HepG2 (cell line): Measurements from ENCODE around the gene TMEM107. TPM values are rescaled to one million over a fixed set of nuclear protein-coding genes. Genes with fewer than 3 reads are reported as not detected.
A peak's percentile ranks its signal among the peaks of the same experiment; 100 is the strongest.

Experiments used
- ARHGAP35 ChIP-seq: sonication (generic); formaldehyde crosslinking; IDR thresholded peaks from 2 replicates; pipeline ENCODE4 v1.9.0; 2022; ENCODE audit warnings: mild to moderate bottlenecking, inconsistent platforms, moderate library complexity, missing genetic modification reagents, borderline replicate concordance
- GATAD1 ChIP-seq: IDR thresholded peaks from 2 replicates; pipeline ENCODE4 v1.6.1; 2016; ENCODE audit warnings: missing genetic modification reagents, missing compliant biosample characterization
- GTF2F1 ChIP-seq: fragments of 150-350 bp; IDR thresholded peaks from 2 replicates; pipeline ENCODE4 v1.6.1; 2014; ENCODE audit warnings: low read length
- HHEX ChIP-seq: IDR thresholded peaks from 2 replicates; pipeline ENCODE4 v1.6.1; 2016; ENCODE audit warnings: control low read depth
- NONO ChIP-seq, 2 experiments: fragments of 450-650 bp in 1 of 2; sonication (generic) in 1 of 2; formaldehyde crosslinking in 1 of 2; IDR thresholded peaks in 1 of 2; conservative IDR thresholded peaks in 1 of 2; 2 replicates each; pipeline versions ENCODE4 v1.6.1 to v1.8.0; 2017 to 2022; ENCODE audit warnings: mild to moderate bottlenecking in 1 of 2, missing genetic modification reagents in 1 of 2, moderate library complexity in 1 of 2
- SSRP1 ChIP-seq: IDR thresholded peaks from 2 replicates; pipeline ENCODE4 v1.6.1; 2016; ENCODE audit warnings: control low read depth
- TBX3 ChIP-seq: fragments of 450-650 bp; IDR thresholded peaks from 2 replicates; pipeline ENCODE4 v1.6.1; 2017; ENCODE audit warnings: antibody characterized with exemption, mild to moderate bottlenecking, inconsistent platforms, borderline replicate concordance
- ZKSCAN8 ChIP-seq: IDR thresholded peaks from 2 replicates; pipeline ENCODE4 v1.6.1; 2016; ENCODE audit warnings: borderline replicate concordance, missing genetic modification reagents, missing compliant biosample characterization
- ZNF407 ChIP-seq: sonication (generic); formaldehyde crosslinking; IDR thresholded peaks from one replicate; pipeline ENCODE4 v1.5.1; 2020; ENCODE audit warnings: mild to moderate bottlenecking, missing genetic modification reagents; ENCODE audit errors: not compliant biosample characterization
- ZNF503 ChIP-seq: sonication (generic); formaldehyde crosslinking; IDR thresholded peaks from 2 replicates; pipeline ENCODE4 v1.4.0; 2020; ENCODE audit warnings: missing genetic modification reagents
- ZNF546 ChIP-seq: sonication (generic); formaldehyde crosslinking; conservative IDR thresholded peaks from 2 replicates; pipeline ENCODE4 v1.8.1; 2023; ENCODE audit warnings: mild to moderate bottlenecking, missing genetic modification reagents
- polyA plus RNA-seq, 8 experiments: library from polyadenylated mRNA; depleted of rRNA in 3 of 8; stranded (reverse) in 7 of 8; unstranded in 1 of 8; fragments of >200 nt; fragmentation: Illumina TruSeq in 4 of 8; extraction: Trizol in 4 of 8; gene quantifications; 2 replicates each; pipeline versions ENCODE4 v1.2.1 to v1.2.3, GENCODE V29; 2011 to 2016; ENCODE audit warnings: low read depth in 4 of 8, missing spikeins in 1 of 8, mixed read lengths in 1 of 8; ENCODE audit not compliant: insufficient read depth in 1 of 8
- total RNA-seq, 5 experiments: library from RNA; depleted of rRNA; stranded (reverse); fragments of >200 nt; fragmentation: Illumina TruSeq; extraction: Trizol; gene quantifications; 2 replicates each; pipeline ENCODE4 v1.2.3, GENCODE V29; 2016; ENCODE audit warnings: low read depth in 1 of 5
- TF ChIP-seq, protein P1 (sequence below): sonication (generic); formaldehyde crosslinking; IDR thresholded peaks from 2 replicates; pipeline ENCODE4 v1.5.1; 2020; ENCODE audit warnings: mild to moderate bottlenecking, missing genetic modification reagents, borderline replicate concordance

TMEM107 gene
- total and polyA plus RNA-seq, 2 of the 13 experiments (the other 11 are each of a cell fraction or from before 2014, with no cell fraction given) = 7.2 to 15.3 TPM

GRCh38 chr17:8173056-8173870 lies 2.9 kb downstream of the TMEM107 start (continued):
- TF ChIP-seq ZNF407 (CRISPR knock-in tag) (no peak), HHEX (CRISPR knock-in tag) (peak; percentile 46; the same call in 1 of the 2 replicates), SSRP1 (CRISPR knock-in tag) (peak; percentile 99), TBX3 (peak; percentile 87), ARHGAP35 (no peak), GTF2F1 (peak; percentile 100), NONO (IDR thresholded peaks at IDR 0.05) (0 out of 2 replicates have a peak, but pooled peaks have one; percentile 24), NONO (CRISPR knock-in tag; conservative IDR thresholded peaks at IDR 0.05) (peak; percentile 99), ZNF503 (CRISPR knock-in tag) (peak; percentile 89; the same call in 1 of the 2 replicates), ZNF546 (CRISPR knock-in tag) (peak; percentile 30; the same call in 1 of the 2 replicates), ZKSCAN8 (peak; percentile 98), GATAD1 (CRISPR knock-in tag) (peak; percentile 83)
- TF ChIP-seq, protein P1, sequence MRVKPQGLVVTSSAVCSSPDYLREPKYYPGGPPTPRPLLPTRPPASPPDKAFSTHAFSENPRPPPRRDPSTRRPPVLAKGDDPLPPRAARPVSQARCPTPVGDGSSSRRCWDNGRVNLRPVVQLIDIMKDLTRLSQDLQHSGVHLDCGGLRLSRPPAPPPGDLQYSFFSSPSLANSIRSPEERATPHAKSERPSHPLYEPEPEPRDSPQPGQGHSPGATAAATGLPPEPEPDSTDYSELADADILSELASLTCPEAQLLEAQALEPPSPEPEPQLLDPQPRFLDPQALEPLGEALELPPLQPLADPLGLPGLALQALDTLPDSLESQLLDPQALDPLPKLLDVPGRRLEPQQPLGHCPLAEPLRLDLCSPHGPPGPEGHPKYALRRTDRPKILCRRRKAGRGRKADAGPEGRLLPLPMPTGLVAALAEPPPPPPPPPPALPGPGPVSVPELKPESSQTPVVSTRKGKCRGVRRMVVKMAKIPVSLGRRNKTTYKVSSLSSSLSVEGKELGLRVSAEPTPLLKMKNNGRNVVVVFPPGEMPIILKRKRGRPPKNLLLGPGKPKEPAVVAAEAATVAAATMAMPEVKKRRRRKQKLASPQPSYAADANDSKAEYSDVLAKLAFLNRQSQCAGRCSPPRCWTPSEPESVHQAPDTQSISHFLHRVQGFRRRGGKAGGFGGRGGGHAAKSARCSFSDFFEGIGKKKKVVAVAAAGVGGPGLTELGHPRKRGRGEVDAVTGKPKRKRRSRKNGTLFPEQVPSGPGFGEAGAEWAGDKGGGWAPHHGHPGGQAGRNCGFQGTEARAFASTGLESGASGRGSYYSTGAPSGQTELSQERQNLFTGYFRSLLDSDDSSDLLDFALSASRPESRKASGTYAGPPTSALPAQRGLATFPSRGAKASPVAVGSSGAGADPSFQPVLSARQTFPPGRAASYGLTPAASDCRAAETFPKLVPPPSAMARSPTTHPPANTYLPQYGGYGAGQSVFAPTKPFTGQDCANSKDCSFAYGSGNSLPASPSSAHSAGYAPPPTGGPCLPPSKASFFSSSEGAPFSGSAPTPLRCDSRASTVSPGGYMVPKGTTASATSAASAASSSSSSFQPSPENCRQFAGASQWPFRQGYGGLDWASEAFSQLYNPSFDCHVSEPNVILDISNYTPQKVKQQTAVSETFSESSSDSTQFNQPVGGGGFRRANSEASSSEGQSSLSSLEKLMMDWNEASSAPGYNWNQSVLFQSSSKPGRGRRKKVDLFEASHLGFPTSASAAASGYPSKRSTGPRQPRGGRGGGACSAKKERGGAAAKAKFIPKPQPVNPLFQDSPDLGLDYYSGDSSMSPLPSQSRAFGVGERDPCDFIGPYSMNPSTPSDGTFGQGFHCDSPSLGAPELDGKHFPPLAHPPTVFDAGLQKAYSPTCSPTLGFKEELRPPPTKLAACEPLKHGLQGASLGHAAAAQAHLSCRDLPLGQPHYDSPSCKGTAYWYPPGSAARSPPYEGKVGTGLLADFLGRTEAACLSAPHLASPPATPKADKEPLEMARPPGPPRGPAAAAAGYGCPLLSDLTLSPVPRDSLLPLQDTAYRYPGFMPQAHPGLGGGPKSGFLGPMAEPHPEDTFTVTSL (CRISPR knock-in tag) = no peak
